Measurements from ENCODE around the gene ADCY5.

- TF ChIP-seq CTCF (IDR thresholded peaks at IDR 0.05) (no peak), POLR2A (IDR thresholded peaks at IDR 0.05) (no peak)
Measured at GRCh38 chr3:123285479-123285878, 163.4 kb downstream of the ADCY5 start.
